GM19240 (cell line): Measurements from ENCODE around the gene BPIFB6.

Experiments used
- DNase-seq: peaks from one replicate; pipeline ENCODE4 v3.0.0; 2011; ENCODE audit warnings: low spot score; ENCODE audit not compliant: insufficient read length

The BPIFB6 gene

GRCh38 chr20:33083544-33084340, 52.3 kb downstream of the BPIFB6 start:
- no peak for DNase-seq

GRCh38 chr20:33084722-33085121, 53.3 kb downstream of the BPIFB6 start:
- DNase-seq = no peak

- DNase-seq = no peak
Observed at GRCh38 chr20:33086052-33086722, 54.7 kb downstream of the BPIFB6 start.

- DNase-seq = no peak
Observed at GRCh38 chr20:33091147-33091546, 59.7 kb downstream of the BPIFB6 start.

GRCh38 chr20:33091693-33092092, 60.2 kb downstream of the BPIFB6 start:
- no peak for DNase-seq

GRCh38 chr20:33092361-33092760, 60.9 kb downstream of the BPIFB6 start:
- DNase-seq = no peak

GRCh38 chr20:33093074-33093473, 61.6 kb downstream of the BPIFB6 start:
- no peak for DNase-seq

GRCh38 chr20:33093582-33093981, 62.1 kb downstream of the BPIFB6 start:
- DNase-seq = no peak
